Measurements from ENCODE around the gene RFX8. TPM values are rescaled to one million over a fixed set of nuclear protein-coding genes. Genes with fewer than 3 reads are reported as not detected.

The RFX8 gene
- total RNA-seq, 2 donors from 2014 or later, result 0.97 TPM; not detected in 1

- WGBS, result 79% methylated on average over 4 of the region's 4 CpGs
- Histone ChIP-seq H3K4me3 (no peak overlapping the region), H3K9me3 (no peaks in the 10 kb centered on the region), H3K36me3 (no peaks in the 10 kb centered on the region), H3K27me3 (replicated peaks; ENCODE audit: insufficient read depth) (no peaks in the 10 kb centered on the region), H3K27ac (no peak overlapping the region), H3K4me1 (replicated peaks) (no peaks in the 10 kb centered on the region)
- TF ChIP-seq POLR2A (IDR thresholded peaks at IDR 0.05) (no peak), POLR2AphosphoS5 (IDR thresholded peaks at IDR 0.05) (no peak)
- DNase-seq (ENCODE audit: low spot score), result no peak
- intact Hi-C loops (cut with DNase I), result no loop called here
Observed at GRCh38 chr2:101431486-101431885, 43.4 kb downstream of the RFX8 start.

- Histone ChIP-seq H3K4me3 (no peak overlapping the region), H3K36me3 (no peaks in the 10 kb centered on the region), H3K27me3 (replicated peaks; ENCODE audit: insufficient read depth) (no peaks in the 10 kb centered on the region), H3K27ac (no peak overlapping the region), H3K9me3 (no peaks in the 10 kb centered on the region), H3K4me1 (replicated peaks) (no peaks in the 10 kb centered on the region)
- 94% methylated on average over 2 of the region's 2 CpGs for WGBS
- DNase-seq (ENCODE audit: low spot score), result no peak
- TF ChIP-seq CTCF (IDR thresholded peaks at IDR 0.05), result no peak
- no peak for TF ChIP-seq POLR2AphosphoS5 (IDR thresholded peaks at IDR 0.05)
- TF ChIP-seq POLR2A (IDR thresholded peaks at IDR 0.05), result no peak
- intact Hi-C loops (cut with DNase I), result no loop called here
Observed at GRCh38 chr2:101430156-101430555, 44.8 kb downstream of the RFX8 start.

- no peaks in the 10 kb centered on the region for H3K9me3 ChIP-seq
- DNase-seq (ENCODE audit: low spot score), result no peak
- no peaks in the 10 kb centered on the region for H3K4me1 ChIP-seq (replicated peaks)
- TF ChIP-seq CTCF (IDR thresholded peaks at IDR 0.05) (no peak), POLR2A (IDR thresholded peaks at IDR 0.05) (no peak), POLR2AphosphoS5 (IDR thresholded peaks at IDR 0.05) (no peak)
- no peaks in the 10 kb centered on the region for H3K27me3 ChIP-seq (replicated peaks; ENCODE audit: insufficient read depth)
- H3K4me3 ChIP-seq, result no peak overlapping the region
- 97% methylated on average over 6 of the region's 6 CpGs for WGBS
- H3K36me3 ChIP-seq, result no peaks in the 10 kb centered on the region
- no peak overlapping the region for H3K27ac ChIP-seq
- intact Hi-C loops (cut with DNase I), result no loop called here
Observed at GRCh38 chr2:101429453-101429852, 45.5 kb downstream of the RFX8 start.

GRCh38 chr2:101428422-101429176 lies 46.3 kb downstream of the RFX8 start:
- no peaks in the 10 kb centered on the region for H3K9me3 ChIP-seq
- WGBS, result 59% methylated on average over 10 of the region's 10 CpGs
- no peaks in the 10 kb centered on the region for H3K36me3 ChIP-seq
- no peaks in the 10 kb centered on the region for H3K4me1 ChIP-seq (replicated peaks)
- TF ChIP-seq POLR2AphosphoS5 (IDR thresholded peaks at IDR 0.05) (no peak), POLR2A (IDR thresholded peaks at IDR 0.05) (no peak), CTCF (IDR thresholded peaks at IDR 0.05) (no peak)
- H3K27ac ChIP-seq, result no peak overlapping the region
- no peak for DNase-seq (ENCODE audit: low spot score)
- H3K4me3 ChIP-seq, result no peak overlapping the region
- no peaks in the 10 kb centered on the region for H3K27me3 ChIP-seq (replicated peaks; ENCODE audit: insufficient read depth)
- intact Hi-C loops (cut with DNase I), result no loop called here

GRCh38 chr2:101427743-101428142 lies 47.2 kb downstream of the RFX8 start:
- no peaks in the 10 kb centered on the region for H3K9me3 ChIP-seq
- no peaks in the 10 kb centered on the region for H3K27me3 ChIP-seq (replicated peaks; ENCODE audit: insufficient read depth)
- H3K4me3 ChIP-seq, result no peak overlapping the region
- no peaks in the 10 kb centered on the region for H3K36me3 ChIP-seq
- DNase-seq (ENCODE audit: low spot score), result no peak
- intact Hi-C loops (cut with DNase I), result no loop called here
- WGBS, result 93% methylated on average over 13 of the region's 13 CpGs
- no peaks in the 10 kb centered on the region for H3K4me1 ChIP-seq (replicated peaks)
- no peak overlapping the region for H3K27ac ChIP-seq
- TF ChIP-seq POLR2AphosphoS5 (IDR thresholded peaks at IDR 0.05) (no peak), POLR2A (IDR thresholded peaks at IDR 0.05) (no peak), CTCF (IDR thresholded peaks at IDR 0.05) (no peak)
